Colonic mucosa (tissue), 4 donors: Measurements from ENCODE around the gene CLDN1. TPM values are rescaled to one million over a fixed set of nuclear protein-coding genes. Genes with fewer than 3 reads are reported as not detected.
A peak's percentile ranks its signal among the peaks of the same experiment; 100 is the strongest.

ENCODE experiments used
- DNase-seq: peaks from one replicate; pipeline ENCODE4 v3.0.0-alpha.2; 2020
- H3K27ac ChIP-seq: fragments of 200-600 bp; one replicate; pipeline ENCODE4 v1.8.0; 2021
- H3K27me3 ChIP-seq: fragments of 200-600 bp; one replicate; pipeline ENCODE4 v1.8.0; 2021
- H3K36me3 ChIP-seq: fragments of 200-600 bp; one replicate; pipeline ENCODE4 v1.8.0; 2021
- H3K4me1 ChIP-seq: fragments of 200-600 bp; one replicate; pipeline ENCODE4 v1.8.0; 2021; ENCODE audit warnings: mild to moderate bottlenecking
- H3K4me3 ChIP-seq: fragments of 200-600 bp; one replicate; pipeline ENCODE4 v1.8.0; 2021
- H3K9ac ChIP-seq, 2 donors: one replicate each; pipeline ENCODE4 v1.7.0; 2013; ENCODE audit warnings: control low read depth in 2 of 2, low read depth in 2 of 2, low read length in 2 of 2
- H3K9me3 ChIP-seq: fragments of 200-600 bp; one replicate; pipeline ENCODE4 v1.8.0; 2021
- intact Hi-C: fragments of 100-400 bp; cut with DNase I; formaldehyde crosslinking; loops from one replicate; pipeline ENCODE4 v1.14.1; 2022
- total RNA-seq, 2 donors: library from RNA; stranded (reverse); fragmentation: NEBNext Ultra II Directional in 1 of 2; extraction: Animal tissue kit (Norgen Biotek cat#: 25700) in 1 of 2; gene quantifications; one replicate each; pipeline ENCODE4 v1.2.1, GENCODE V29; 2021
- TF ChIP-seq, protein P1 (sequence below): fragments of 200-600 bp; IDR thresholded peaks from one replicate; pipeline ENCODE4 v1.8.0; 2022; ENCODE audit warnings: antibody characterized with exemption, mild to moderate bottlenecking
- donor health status: healthy.
- donor health status: DM: no; HTN: no; CAD: no.
- donor health status: DM: no; HTN: no; CAD: no.

CLDN1 gene, protein sequence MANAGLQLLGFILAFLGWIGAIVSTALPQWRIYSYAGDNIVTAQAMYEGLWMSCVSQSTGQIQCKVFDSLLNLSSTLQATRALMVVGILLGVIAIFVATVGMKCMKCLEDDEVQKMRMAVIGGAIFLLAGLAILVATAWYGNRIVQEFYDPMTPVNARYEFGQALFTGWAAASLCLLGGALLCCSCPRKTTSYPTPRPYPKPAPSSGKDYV
- total RNA-seq: 1 to 10 TPM; 2.2 to 2.4 TPM

DNA sequence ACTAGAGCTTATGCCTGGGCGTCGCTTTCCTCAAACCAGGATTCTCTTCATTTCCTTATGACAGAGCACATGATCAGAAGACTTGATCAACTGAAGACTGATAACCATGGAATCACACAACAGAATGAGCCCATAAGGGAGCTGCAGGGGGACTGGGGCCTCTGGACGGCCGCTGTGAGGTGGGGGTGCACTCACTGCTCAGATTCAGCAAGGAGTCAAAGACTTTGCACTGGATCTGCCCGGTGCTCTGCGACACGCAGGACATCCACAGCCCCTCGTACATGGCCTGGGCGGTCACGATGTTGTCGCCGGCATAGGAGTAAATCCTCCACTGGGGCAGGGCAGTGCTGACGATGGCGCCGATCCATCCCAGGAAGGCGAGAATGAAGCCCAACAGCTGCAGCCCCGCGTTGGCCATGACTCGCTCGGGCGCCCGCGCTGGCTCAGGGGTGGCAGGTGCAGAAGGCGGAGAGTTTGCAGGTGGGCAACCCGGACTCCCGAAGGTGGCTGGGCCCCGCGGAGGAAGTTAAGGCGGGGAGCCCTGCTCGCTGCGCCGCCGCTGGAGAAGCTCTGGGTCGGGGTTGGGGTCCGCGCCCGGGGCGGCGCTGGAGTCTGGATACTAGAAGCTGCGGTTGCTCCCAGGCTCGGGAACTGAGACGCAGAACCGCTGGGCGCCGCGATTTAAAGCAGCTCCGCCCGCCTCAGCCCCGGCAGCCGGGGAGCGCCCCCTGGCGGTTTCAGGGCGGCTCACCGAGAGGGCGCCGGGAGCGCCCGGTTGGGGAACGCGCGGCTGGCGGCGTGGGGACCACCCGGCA, at the start of gene CLDN1:
Gene CLDN1, minus strand, starts transcription at position 658 of the 815 bp plus-strand sequence. Its CDS starts 240 bp downstream, at position 418.
- DNase-seq: peak; percentile 84
- intact Hi-C loops: loop anchor here (2.0 kb wide), 2 partner anchors 95 to 361 kb away; no protein-coding TSS in a partner anchor
- Histone ChIP-seq H3K9ac (peak within 1 kb of the TSS in 1 of 2 donors; percentile 62), H3K36me3 (no peaks in the 10 kb centered on the region), H3K4me1 (no peaks in the 10 kb centered on the region), H3K9me3 (no peaks in the 10 kb centered on the region), H3K4me3 (peak within 1 kb of the TSS; percentile 52), H3K27me3 (no peaks in the 10 kb centered on the region), H3K27ac (no peak within 1 kb of the TSS)
- TF ChIP-seq, protein P1, sequence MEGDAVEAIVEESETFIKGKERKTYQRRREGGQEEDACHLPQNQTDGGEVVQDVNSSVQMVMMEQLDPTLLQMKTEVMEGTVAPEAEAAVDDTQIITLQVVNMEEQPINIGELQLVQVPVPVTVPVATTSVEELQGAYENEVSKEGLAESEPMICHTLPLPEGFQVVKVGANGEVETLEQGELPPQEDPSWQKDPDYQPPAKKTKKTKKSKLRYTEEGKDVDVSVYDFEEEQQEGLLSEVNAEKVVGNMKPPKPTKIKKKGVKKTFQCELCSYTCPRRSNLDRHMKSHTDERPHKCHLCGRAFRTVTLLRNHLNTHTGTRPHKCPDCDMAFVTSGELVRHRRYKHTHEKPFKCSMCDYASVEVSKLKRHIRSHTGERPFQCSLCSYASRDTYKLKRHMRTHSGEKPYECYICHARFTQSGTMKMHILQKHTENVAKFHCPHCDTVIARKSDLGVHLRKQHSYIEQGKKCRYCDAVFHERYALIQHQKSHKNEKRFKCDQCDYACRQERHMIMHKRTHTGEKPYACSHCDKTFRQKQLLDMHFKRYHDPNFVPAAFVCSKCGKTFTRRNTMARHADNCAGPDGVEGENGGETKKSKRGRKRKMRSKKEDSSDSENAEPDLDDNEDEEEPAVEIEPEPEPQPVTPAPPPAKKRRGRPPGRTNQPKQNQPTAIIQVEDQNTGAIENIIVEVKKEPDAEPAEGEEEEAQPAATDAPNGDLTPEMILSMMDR: peak; percentile 92

DNA sequence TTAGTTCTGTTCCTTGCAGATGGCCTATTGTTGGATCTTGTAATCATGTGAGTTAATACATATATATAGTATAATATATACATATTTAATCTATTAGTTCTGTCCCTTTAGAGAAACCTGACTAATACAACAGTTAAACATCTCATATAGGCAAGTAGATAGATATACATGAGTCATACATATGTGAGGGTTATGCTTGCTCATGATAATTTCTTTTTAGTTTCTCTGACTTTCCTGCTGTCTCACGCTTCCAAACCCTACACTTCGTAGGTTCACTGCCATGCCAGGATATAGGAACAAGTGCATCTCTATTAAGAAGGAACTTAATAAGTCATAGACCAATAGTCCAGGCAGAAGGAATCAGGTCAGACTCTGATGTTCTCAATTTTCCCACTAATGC, 48.9 kb upstream of the CLDN1 start:
- Histone ChIP-seq H3K9ac (no peak overlapping the region), H3K4me1 (no peaks in the 10 kb centered on the region), H3K4me3 (no peak overlapping the region), H3K27me3 (no peaks in the 10 kb centered on the region), H3K27ac (no peak overlapping the region), H3K9me3 (no peaks in the 10 kb centered on the region), H3K36me3 (no peaks in the 10 kb centered on the region)
- TF ChIP-seq, protein P1: no peak
- intact Hi-C loops: no loop called here
- DNase-seq: no peak

DNA sequence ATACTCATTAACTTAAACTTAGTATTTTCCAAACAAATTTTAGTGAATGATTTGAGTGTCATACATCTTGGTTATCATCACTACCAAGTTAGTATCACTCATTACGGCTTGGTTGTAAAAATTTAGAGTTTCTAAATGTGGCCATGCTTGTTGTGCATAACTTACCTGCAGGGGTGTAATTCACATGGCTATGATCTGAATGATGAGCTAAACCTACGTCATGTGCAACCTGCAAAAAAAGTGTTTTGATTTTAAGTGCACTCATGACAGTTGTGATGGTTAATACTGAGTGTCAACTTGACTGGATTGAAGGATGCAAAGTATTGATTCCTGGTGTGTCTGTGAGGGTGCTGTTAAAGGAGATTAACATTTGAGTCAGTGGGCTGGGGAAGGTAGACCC, 48.1 kb upstream of the CLDN1 start:
- intact Hi-C loops: no loop called here
- Histone ChIP-seq H3K27me3 (no peaks in the 10 kb centered on the region), H3K4me1 (no peaks in the 10 kb centered on the region), H3K9me3 (no peaks in the 10 kb centered on the region), H3K27ac (no peak overlapping the region), H3K36me3 (no peaks in the 10 kb centered on the region), H3K9ac (no peak overlapping the region), H3K4me3 (no peak overlapping the region)
- DNase-seq: no peak
- TF ChIP-seq, protein P1: no peak

DNA sequence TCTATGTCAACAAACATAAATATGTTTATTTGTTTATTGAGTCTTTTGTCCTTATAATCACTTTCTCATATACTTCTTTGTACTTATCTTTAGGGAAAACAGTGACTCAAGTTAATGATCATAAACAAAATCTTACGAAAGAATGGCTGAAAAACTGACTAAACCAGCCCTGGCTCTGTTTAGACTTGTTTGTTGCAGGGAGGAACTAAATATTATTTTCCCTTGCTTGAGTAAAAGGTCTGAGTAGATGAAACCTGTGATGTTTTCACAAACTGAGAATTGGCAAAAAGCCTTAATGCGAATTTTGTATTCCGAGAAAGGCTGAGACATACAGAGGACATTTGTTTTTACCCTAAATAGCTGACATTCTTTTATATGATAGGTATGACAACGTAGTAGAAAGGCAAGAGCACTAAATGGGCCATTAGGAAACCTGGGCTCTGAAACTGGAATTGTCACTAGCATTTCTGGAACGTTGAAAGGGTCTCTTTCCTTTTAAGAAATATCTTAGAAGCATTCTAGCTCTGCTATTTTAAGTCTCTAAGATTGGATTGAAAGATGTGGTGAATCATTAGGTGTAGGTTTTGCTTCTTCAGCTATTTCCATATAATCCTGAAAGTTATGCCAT, 47.5 kb upstream of the CLDN1 start:
- DNase-seq: no peak
- no peaks in the 10 kb centered on the region for H3K27me3 ChIP-seq
- H3K9me3 ChIP-seq: no peaks in the 10 kb centered on the region
- H3K9ac ChIP-seq: no peak overlapping the region
- H3K27ac ChIP-seq: no peak overlapping the region
- no peak overlapping the region for H3K4me3 ChIP-seq
- no peaks in the 10 kb centered on the region for H3K4me1 ChIP-seq
- intact Hi-C loops: no loop called here
- TF ChIP-seq, protein P1: no peak
- H3K36me3 ChIP-seq: no peaks in the 10 kb centered on the region

DNA sequence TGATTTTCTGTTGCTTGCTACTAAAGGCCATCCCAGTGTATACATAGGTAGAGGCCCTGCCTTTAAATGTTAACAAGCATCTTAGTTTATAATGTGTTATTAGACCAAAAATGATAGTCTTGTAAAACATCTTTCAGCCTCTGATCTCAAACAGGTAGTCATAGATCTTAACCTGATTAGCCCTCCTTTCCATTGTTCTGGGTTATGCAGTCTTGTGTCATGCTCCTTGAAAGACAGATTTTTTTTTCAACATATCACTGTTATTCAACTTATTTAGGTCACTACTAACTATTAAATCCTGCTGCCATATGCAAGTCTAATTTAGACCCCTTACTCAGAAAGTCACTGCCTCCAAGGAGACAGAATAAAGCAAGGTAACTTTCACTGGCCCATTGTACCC, 46.6 kb upstream of the CLDN1 start:
- Histone ChIP-seq H3K27ac (no peak overlapping the region), H3K9ac (no peak overlapping the region), H3K9me3 (no peaks in the 10 kb centered on the region), H3K4me3 (no peak overlapping the region), H3K4me1 (no peaks in the 10 kb centered on the region), H3K27me3 (no peaks in the 10 kb centered on the region), H3K36me3 (no peaks in the 10 kb centered on the region)
- DNase-seq: no peak
- TF ChIP-seq, protein P1: no peak
- intact Hi-C loops: no loop called here
